HG02852 (cell line): Measurements from ENCODE around the gene SLC6A1.

Experiments
- ATAC-seq: cut with Tn5 transposase; IDR thresholded peaks from one replicate; pipeline ENCODE4 v1.9.1; 2021; ENCODE audit warnings: mild to moderate bottlenecking, moderate library complexity; ENCODE audit not compliant: unreplicated experiment

The SLC6A1 gene

DNA sequence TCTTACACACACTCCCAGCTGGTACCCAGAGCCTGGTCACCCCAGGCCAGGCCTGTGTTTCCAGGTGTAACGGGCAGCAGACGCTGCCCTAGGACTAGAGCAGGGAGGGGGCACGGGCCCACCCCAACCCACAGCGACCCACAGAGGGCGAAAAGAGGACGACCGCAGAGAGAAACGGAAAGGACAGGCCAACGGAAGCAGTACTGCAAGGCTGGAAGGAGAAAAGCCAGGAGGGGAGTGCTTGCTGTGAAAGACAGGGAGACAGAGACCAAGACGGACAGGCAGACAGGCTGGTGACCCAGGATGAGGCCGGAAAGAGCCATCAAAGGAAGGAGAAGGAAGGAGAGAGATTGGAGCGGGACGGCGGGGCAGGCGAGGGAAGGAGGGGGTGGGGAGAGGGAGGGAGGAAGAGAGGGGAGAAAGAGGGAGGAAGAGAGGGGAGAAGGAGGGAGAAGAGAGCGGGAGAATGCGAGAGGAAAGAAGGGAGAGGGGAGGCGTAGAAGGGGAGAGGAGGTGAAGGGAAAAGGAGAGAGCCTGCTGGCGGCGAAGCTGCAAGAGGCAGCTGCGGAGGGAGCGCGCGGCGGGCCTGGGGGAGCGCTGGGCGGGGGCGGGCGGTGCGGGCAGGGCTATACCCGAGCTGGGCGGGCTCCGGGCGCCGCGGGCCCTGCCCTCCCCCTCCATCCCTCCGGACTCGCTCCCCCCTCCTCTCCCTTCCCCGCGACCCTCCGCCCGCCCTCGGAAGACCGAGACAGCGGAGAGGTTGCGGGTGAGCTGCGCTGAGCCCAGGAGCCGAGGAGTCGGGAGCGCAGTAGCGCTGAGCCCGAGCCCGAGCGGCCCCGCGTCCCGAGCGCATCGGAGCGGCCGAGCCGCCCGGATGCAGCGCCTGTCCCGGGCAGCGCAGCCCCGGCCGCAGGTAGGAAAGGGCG, at the start of gene SLC6A1:
TSS of gene SLC6A1 (plus strand) at position 732 of the 926 bp plus-strand sequence. CDS start 24,464 bp downstream, outside the sequence.
- ATAC-seq, result no peak

DNA sequence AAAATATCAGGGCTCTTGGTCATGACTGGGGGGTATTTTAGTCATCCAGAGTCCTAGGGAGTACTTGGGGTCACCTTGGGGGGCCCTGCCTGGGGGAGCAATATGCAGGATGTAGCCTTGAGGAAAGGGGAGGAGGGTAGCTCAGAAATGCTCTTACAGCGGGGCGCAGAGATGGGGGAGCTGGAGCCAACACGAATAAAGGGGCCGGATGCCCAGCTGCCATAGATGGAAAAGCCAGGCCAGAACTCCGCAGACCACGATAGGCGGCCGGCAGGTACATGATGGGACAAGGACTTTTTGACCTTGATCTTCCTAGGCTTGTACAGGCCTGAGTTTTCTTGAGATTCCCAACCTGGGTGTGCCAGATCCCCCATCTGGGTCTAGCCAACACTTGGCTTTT, 47.7 kb upstream of the SLC6A1 start:
- no peak for ATAC-seq

GRCh38 chr3:10945683-10946287, 46.8 kb upstream of the SLC6A1 start:
- ATAC-seq, result no peak

DNA sequence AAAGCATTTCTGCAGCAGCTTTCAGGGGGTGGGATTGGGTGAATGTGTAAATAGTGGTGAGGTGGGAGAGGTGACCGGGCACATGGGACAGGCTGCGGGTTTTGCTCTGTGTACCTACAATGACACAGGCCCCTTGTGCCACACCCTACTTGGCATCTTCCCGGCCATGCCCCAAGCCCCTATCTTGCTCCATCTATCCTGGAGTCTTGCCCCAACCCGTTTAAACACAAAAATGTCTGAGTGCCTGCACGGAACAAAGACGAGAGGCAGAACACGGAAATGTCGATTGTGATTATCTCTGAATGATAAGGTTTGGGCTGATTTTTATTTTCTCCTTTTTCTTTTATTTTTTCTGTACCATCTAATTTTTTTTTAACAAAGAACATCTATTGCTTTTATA, 46.0 kb upstream of the SLC6A1 start:
- ATAC-seq, result no peak

- ATAC-seq, result no peak
These were observed 44.2 kb upstream of the SLC6A1 start for GRCh38 chr3:10948326-10948725.

DNA sequence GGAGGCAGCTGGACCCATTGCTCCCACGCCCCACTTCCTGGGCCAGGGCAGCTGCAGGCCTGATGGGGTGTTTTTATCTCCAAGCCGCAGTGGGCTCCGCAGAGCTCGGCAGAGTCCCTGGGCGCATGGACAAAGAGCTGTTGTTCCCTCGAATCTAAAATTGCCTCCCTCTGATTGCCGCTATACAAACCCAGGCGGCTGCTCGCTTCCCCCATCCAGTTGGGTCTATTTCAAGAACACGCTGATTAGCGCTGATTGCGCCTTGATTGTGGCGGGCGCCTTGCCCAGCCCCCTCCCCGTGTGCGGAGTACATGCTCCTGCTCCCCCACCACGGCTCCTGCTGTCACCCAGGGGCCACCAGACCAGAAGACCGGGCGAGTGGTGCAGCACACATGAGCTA, 43.4 kb upstream of the SLC6A1 start:
- ATAC-seq, result no peak

DNA sequence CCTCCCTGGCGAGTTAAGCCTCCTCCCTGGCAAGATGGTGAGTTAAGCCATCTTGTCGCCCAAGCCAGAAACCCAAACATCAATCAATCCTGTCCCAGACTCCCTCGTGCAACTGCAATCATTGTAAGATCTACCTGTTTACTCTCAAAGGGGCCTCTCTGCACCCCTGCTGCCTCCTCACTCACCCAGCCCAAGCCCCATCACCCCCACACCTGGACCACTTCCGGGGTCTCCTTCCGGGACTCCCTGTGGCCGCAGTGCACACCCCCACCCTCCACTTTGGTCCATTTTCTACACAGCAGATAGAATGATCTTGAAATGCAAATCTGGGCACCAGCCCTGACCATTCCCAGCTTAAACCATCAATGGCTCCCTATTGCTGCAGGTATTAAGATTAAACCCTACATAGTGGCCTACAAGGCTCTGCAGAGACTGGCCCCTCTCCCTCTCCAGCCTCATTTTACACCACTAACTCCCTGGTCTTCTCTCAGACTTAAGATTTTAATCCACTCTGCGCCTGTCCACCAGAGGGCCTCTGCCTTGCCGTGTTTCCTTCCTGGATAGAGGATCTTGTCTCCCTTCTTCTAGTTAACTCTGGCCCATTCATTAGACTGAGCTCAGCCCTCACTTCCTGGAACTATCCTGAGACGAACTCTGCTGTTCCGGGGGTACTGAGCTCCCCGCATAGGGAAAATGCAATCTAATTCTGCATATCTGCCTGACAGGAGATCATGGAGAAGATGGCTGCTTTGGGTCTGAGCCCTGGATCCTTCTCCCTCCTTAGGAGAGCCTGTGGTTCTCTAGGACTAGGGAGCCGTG, 41.9 kb upstream of the SLC6A1 start:
- ATAC-seq, result no peak

GRCh38 chr3:10951295-10951926, 41.1 kb upstream of the SLC6A1 start:
- no peak for ATAC-seq

GRCh38 chr3:10952525-10952924, 40.0 kb upstream of the SLC6A1 start:
- ATAC-seq, result no peak

- ATAC-seq, result no peak
These were observed 37.8 kb upstream of the SLC6A1 start for GRCh38 chr3:10954740-10955139.

DNA sequence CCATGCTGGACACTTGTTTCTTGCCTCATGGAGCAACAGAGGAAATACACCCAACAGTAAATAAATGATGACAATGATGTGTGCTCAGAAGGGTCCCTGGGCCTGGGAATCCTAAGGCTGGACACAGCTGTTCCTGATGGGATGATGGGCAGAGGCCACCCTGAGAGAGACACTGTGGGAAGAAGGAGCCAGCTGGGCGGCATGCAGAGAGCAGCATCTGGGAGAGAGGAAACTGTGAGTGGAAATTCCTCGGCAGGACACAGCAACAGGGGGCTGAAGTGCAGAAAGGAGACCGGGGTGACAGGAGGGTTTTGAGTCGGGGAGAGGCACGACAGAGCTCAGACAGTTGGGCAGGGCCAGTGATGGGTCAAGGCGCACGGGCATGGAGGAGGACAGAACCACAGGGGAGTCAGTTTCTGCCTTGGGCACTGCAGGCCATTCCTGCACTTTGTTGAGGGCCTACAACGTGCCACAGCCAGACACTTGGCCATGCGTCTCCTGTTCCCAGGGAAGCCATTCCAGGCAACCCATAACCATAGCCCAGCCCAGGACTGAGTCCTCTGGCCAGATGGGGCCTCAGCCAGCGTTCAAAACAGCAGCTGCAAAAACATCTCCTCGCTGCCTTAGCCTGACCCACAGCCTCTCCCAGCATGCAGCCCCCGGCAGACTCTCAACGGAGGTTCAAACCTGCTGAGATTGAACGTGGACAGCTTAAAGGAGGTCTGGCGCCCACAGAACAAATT, 36.7 kb upstream of the SLC6A1 start:
- no peak for ATAC-seq

DNA sequence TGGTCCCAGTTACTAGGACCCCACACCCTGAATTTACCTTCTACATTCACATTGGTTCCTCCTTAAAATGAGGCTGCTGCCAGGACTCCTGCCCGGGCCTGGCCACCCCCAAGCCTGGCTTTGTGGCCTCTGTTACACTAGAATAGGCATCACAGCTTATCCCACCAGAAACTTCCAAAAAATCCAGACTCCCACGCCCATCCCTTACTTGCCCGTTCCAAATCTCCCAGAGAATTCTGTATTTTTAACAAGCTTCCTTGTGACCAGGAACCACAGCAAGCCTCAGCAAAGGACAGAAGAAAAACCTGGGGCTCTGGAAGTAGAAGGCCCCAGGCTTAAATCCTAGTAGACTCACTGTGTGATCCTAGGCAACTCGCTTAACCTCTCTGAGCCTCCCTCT, 36.0 kb upstream of the SLC6A1 start:
- ATAC-seq, result no peak

GRCh38 chr3:10956986-10957385, 35.6 kb upstream of the SLC6A1 start:
- ATAC-seq, result no peak

GRCh38 chr3:10957976-10958749, 34.4 kb upstream of the SLC6A1 start:
- no peak for ATAC-seq

GRCh38 chr3:10960255-10960654, 32.3 kb upstream of the SLC6A1 start:
- ATAC-seq, result no peak

DNA sequence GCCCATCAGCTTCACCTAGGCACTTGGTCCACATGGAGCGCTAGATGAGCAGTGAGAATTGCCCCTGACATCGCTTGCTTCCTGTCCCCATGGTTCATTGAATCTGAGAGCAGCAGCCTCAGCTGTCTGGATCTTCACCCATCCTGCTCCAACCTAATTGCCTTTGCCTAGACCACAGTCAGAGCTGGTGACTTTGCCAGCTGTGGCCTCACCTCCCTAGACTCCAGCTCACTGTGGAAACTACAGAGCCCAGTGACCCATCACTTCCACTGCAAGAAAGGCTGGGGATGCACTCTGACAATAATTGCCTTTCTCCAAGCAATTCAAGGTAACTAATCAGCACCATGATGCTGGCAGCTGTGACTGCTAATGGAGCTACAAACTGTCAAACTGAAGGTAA, 30.6 kb upstream of the SLC6A1 start:
- ATAC-seq, result no peak

- no peak for ATAC-seq
These were observed 30.0 kb upstream of the SLC6A1 start for GRCh38 chr3:10962481-10963036.

- ATAC-seq, result no peak
These were observed 27.9 kb upstream of the SLC6A1 start for GRCh38 chr3:10964537-10965167.

DNA sequence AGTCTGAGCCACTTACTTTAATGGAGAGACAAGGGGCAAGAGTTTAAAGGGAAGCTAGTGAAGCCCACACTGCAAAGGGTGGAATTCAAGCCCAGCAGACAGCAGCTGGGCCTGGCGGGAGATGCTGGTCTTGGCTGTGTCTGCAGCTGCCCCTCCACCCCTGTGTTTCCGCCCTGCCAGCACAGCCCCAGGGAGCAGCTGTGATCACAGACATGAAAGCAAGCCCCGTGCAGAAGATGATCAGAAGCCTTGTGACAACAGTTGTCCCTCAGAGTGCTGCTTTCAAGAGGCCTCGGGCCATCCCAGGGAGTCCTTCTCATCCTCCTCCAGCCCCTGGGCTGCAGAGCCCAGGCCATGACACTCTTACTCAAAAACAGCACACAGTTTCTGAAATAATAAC, 24.1 kb upstream of the SLC6A1 start:
- no peak for ATAC-seq
